ENCODE measurements around the gene KIF26B. TPM values are rescaled to one million over a fixed set of nuclear protein-coding genes. Genes with fewer than 3 reads are reported as not detected.

KIF26B gene
- total and polyA plus RNA-seq, 2 of the 4 experiments (the other 2 are of a cell fraction): 0.53 to 0.54 TPM

GRCh38 chr1:245142976-245143375, 11.8 kb upstream of the KIF26B start:
- Histone ChIP-seq H3K4me1 (ENCODE audit: control insufficient read depth, insufficient read depth, low read length) (no peaks in the 10 kb centered on the region), H3K9ac (ENCODE audit: low read depth, low read length) (no peak overlapping the region), H4K5ac (ENCODE audit: low read depth, low read length) (no peak overlapping the region), H3K79me1 (ENCODE audit: low read depth in 1 of 2, low read length in 2 of 2) (no peaks in the 10 kb centered on the region), H3K27me3 (ENCODE audit: control insufficient read depth, insufficient read depth, low read length) (peaks cover 15% of the 10 kb centered on the region), H2BK20ac (ENCODE audit: low read depth, low read length) (no peak overlapping the region), H3K4ac (ENCODE audit: low read depth, low read length) (no peak overlapping the region), H4K20me1 (ENCODE audit: insufficient read depth, low read length) (no peaks in the 10 kb centered on the region), H2AFZ (replicated peaks; ENCODE audit: low read length, poor library complexity) (peak overlapping the region; percentile 32), H2BK15ac (ENCODE audit: low read depth, low read length) (no peak overlapping the region), H3K27ac (ENCODE audit: insufficient read depth, low read length) (no peak overlapping the region), H2BK5ac (ENCODE audit: low read depth, low read length, poor library complexity, severe bottlenecking) (no peak overlapping the region), H3K14ac (replicated peaks; ENCODE audit: low read depth, low read length) (no peak overlapping the region), H3K4me2 (ENCODE audit: low read depth, low read length) (no peak overlapping the region), H2AK5ac (ENCODE audit: low read depth, low read length) (no peak overlapping the region), H3K18ac (ENCODE audit: low read depth, low read length) (no peak overlapping the region), H2BK120ac (ENCODE audit: low read depth, low read length) (no peak overlapping the region), H3K4me3 (ENCODE audit: insufficient read depth, low read depth, low read length) (no peak overlapping the region), H3K56ac (ENCODE audit: extremely low read depth, insufficient read depth, low read length) (no peak overlapping the region), H2AK9ac (replicated peaks; ENCODE audit: low read depth, low read length, poor library complexity) (no peak overlapping the region), H3K36me3 (ENCODE audit: control insufficient read depth, insufficient read depth, low read length) (no peaks in the 10 kb centered on the region), H4K91ac (ENCODE audit: insufficient read depth, low read depth, low read length) (no peak overlapping the region), H4K8ac (ENCODE audit: low read depth in 2 of 2, low read length in 2 of 2) (no peak overlapping the region), H3K9me3 (ENCODE audit: control insufficient read depth, insufficient read depth, low read length) (no peaks in the 10 kb centered on the region), H3K9me1 (ENCODE audit: insufficient read depth, low read length) (peaks cover 8% of the 10 kb centered on the region; the same call in 1 of the 2 replicates), H3K23ac (ENCODE audit: low read depth, low read length) (no peak overlapping the region)
- in situ Hi-C loops (cut with MboI; ENCODE audit: low sequenced_read_pairs): no loop called here
- ChIA-PET CTCF (interaction anchor here (2.1 kb wide), 1 partner anchor 10 kb away, joined by 7 read pairs; no protein-coding TSS in a partner anchor), POLR2A (ENCODE audit: unreplicated experiment) (no interaction called here)
- ATAC-seq (ENCODE audit: low read depth): no peak
- no TSS peak for BruUV-seq (replicated peaks)
- intact Hi-C loops (cut with micrococcal nuclease): no loop called here
- dilution Hi-C loops (cut with HindIII; ENCODE audit: low sequenced_read_pairs, unreplicated experiment): no loop called here
- 87% methylated on average over 12 of the region's 14 CpGs; no CpG with 5 or more reads in 1 of the 2 experiments for WGBS, 2 experiments (ENCODE audit: extremely low coverage in 2 of 2, insufficient read length in 1 of 2)
- DNase-seq: no peak
- TF ChIP-seq MAFK (IDR thresholded peaks at IDR 0.05; ENCODE audit: low read depth, low read length): no peak
- TF ChIP-seq MAZ (IDR thresholded peaks at IDR 0.05; ENCODE audit: borderline replicate concordance, low read depth, low read length): no peak
- TF ChIP-seq RCOR1 (IDR thresholded peaks at IDR 0.05; ENCODE audit: insufficient replicate concordance, low read length): no peak
- TF ChIP-seq CHD1 (IDR thresholded peaks at IDR 0.05; ENCODE audit: low read depth, low read length): no peak
- TF ChIP-seq NFE2L2 (IDR thresholded peaks at IDR 0.05; ENCODE audit: low read depth, low read length): no peak
- TF ChIP-seq RAD21 (IDR thresholded peaks at IDR 0.05; ENCODE audit: low read length): no peak
- no peak for TF ChIP-seq USF2 (IDR thresholded peaks at IDR 0.05; ENCODE audit: low read depth, low read length)

All from IMR-90 (cell line).